Left ventricle myocardium inferior (tissue), 1 donor: ENCODE data around the gene FXYD5. TPM values are rescaled to one million over a fixed set of nuclear protein-coding genes. Genes with fewer than 3 reads are reported as not detected.
"Not testable (repeated sequence)": the region's sequence is repeated elsewhere in the genome, so short reads cannot be mapped to it uniquely, and the experiment has no call there.

Source experiments
- DNase-seq: peaks from one replicate; pipeline ENCODE4 v3.0.0-alpha.2; 2020
- H3K27ac ChIP-seq: fragments of 200-600 bp; replicated peaks from 2 replicates; pipeline ENCODE4 v1.8.0; 2021
- H3K27me3 ChIP-seq: fragments of 200-600 bp; 2 replicates; pipeline ENCODE4 v1.8.0; 2021; ENCODE audit warnings: low read depth
- H3K36me3 ChIP-seq: fragments of 200-600 bp; 2 replicates; pipeline ENCODE4 v1.8.0; 2021
- H3K4me1 ChIP-seq: fragments of 200-600 bp; 2 replicates; pipeline ENCODE4 v1.8.0; 2021
- H3K4me3 ChIP-seq: fragments of 200-600 bp; 2 replicates; pipeline ENCODE4 v1.8.0; 2021; ENCODE audit warnings: mild to moderate bottlenecking, moderate library complexity
- H3K9me3 ChIP-seq: fragments of 200-600 bp; replicated peaks from 2 replicates; pipeline ENCODE4 v1.8.0; 2021
- intact Hi-C: fragments of 100-400 bp; cut with micrococcal nuclease; formaldehyde crosslinking; loops from one replicate; pipeline ENCODE4 v1.11.0; 2022
- total RNA-seq: library from RNA; stranded (reverse); fragmentation: NEBNext Ultra II Directional; extraction: Animal tissue kit (Norgen Biotek cat#: 25700); gene quantifications from one replicate; pipeline ENCODE4 v1.2.1, GENCODE V29; 2021
- TF ChIP-seq, protein P1 (sequence below): fragments of 200-600 bp; IDR thresholded peaks from 2 replicates; pipeline ENCODE4 v1.8.0; 2021; ENCODE audit warnings: antibody characterized with exemption, mild to moderate bottlenecking, borderline replicate concordance
- donor health status: DM: no; HTN: yes; CAD: no; lungs with severe emphysema.

The FXYD5 gene
- total RNA-seq, 1 donor from 2014 or later, result 23.4 TPM

DNA sequence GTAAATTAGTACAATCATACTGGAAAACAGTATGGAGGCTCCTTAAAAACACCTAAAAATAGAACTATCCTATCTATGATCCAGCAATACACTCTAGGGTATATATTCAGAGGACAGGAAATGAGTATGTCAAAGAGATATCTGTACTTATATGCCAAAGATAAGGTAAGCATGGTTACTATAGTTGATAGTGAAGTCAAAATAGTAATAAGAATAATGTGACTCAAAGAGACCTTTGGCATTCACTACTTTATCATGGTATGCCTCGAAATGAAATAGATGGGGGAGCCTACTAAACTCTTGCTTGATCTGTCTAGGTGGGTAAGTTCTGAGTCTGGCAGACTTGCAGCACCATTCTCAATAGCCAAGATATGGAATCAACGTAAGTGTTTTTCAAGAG, 30.3 kb downstream of the FXYD5 start:
- TF ChIP-seq, protein P1, sequence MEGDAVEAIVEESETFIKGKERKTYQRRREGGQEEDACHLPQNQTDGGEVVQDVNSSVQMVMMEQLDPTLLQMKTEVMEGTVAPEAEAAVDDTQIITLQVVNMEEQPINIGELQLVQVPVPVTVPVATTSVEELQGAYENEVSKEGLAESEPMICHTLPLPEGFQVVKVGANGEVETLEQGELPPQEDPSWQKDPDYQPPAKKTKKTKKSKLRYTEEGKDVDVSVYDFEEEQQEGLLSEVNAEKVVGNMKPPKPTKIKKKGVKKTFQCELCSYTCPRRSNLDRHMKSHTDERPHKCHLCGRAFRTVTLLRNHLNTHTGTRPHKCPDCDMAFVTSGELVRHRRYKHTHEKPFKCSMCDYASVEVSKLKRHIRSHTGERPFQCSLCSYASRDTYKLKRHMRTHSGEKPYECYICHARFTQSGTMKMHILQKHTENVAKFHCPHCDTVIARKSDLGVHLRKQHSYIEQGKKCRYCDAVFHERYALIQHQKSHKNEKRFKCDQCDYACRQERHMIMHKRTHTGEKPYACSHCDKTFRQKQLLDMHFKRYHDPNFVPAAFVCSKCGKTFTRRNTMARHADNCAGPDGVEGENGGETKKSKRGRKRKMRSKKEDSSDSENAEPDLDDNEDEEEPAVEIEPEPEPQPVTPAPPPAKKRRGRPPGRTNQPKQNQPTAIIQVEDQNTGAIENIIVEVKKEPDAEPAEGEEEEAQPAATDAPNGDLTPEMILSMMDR, result no peak
- Histone ChIP-seq H3K4me3 (no peak overlapping the region), H3K27me3 (peaks cover 9% of the 10 kb centered on the region), H3K9me3 (peaks cover 27% of the 10 kb centered on the region), H3K36me3 (no peaks in the 10 kb centered on the region), H3K4me1 (no peaks in the 10 kb centered on the region), H3K27ac (no peak overlapping the region)
- intact Hi-C loops, result no loop called here
- DNase-seq, result no peak

DNA sequence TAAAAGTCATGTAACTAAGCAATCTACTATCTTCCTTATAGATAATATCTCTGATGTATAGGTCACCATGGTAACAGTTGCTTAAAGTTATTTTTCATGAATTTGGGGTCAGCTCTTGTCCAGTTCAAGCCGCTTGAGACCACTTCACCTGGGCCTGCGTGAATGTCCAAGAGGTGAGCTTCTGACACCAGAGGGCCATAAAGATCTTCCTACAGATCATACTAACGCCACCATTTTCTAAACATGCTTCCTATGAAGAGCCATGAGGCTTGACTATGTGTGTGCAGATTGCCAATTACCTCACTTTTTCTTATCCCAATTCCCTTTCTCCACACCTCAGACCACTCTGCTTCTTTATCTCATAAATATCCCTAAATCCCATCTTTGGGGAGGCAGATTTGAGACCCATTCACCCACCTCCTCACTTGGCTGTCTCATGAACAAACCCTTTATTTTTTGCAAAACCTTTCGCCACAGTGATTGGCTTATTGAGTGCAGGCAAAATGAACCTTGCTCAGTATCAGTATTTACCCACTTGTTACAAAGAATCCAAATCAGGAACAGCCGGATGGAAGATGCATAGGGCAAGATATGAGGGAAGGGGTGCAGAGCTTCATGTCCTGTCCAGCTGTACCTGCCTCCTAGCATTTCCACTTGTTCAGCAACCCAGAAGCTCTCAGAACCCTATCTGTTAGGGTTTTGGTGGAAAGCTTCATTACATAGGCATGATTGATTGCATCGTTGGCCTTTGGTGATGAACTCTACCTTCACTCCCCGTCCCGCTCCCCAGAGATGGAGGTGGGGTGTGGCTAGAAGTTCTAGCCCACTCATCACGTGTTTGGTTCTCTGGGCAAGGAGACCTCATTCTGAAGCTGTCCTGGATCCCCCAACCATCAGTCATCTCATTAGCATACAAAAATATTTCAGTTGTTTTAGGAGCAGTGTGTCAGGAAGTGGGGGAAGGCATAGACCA, 39.8 kb downstream of the FXYD5 start:
- no peak for DNase-seq
- TF ChIP-seq, protein P1, result no peak
- H3K4me1 ChIP-seq, result no peaks in the 10 kb centered on the region
- no peaks in the 10 kb centered on the region for H3K36me3 ChIP-seq
- intact Hi-C loops, result no loop called here
- H3K27me3 ChIP-seq, result peaks cover 15% of the 10 kb centered on the region
- H3K27ac ChIP-seq, result no peak overlapping the region
- no peaks in the 10 kb centered on the region for H3K9me3 ChIP-seq
- H3K4me3 ChIP-seq, result no peak overlapping the region

DNA sequence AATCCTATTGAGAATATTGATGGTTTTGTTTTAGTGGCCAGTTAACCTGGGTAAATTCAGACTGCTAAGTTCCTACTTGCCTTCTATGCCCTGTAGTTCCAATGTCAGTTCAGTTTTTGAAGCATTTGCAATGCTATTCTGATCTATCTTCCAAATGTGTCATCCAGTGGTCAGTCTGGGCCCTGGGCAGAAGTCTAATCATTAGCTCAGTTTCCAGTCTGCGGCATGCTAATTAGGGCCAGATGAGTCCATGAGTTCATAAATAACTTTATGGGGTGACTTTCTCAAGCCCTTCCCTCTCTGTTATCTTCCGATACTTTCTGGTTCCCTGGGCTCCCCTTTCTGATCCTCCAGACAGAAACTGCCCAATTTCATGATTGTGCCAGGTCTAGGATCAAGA, 41.3 kb downstream of the FXYD5 start:
- H3K4me1 ChIP-seq, result no peaks in the 10 kb centered on the region
- H3K27ac ChIP-seq, result no peak overlapping the region
- TF ChIP-seq, protein P1, result no peak
- no peak overlapping the region for H3K4me3 ChIP-seq
- H3K27me3 ChIP-seq, result peaks cover 16% of the 10 kb centered on the region
- no peaks in the 10 kb centered on the region for H3K9me3 ChIP-seq
- no peaks in the 10 kb centered on the region for H3K36me3 ChIP-seq
- DNase-seq, result no peak
- intact Hi-C loops, result no loop called here

DNA sequence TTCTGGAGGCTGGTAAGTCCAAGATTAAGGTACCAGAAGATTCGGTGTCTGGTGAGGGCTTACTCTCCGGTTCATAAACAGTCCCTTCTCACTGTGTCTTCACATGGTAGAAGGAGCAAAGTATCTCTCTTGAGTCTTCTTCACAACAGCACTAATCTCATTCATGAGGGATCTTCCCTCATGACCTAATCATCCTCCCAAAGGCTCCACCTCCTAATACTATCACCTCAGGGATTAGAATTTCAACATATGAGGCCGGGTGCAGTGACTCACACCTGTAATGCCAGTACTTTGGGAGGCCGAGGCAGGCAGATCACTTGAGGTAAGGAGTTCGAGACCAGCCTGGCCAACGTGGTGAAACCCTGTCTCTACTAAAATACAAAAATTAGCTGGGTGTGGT, 42.3 kb downstream of the FXYD5 start:
- intact Hi-C loops, DNase-seq, H3K27ac ChIP-seq, H3K4me1 ChIP-seq, H3K4me3 ChIP-seq, H3K36me3 ChIP-seq, H3K9me3 ChIP-seq: not testable (repeated sequence)
- H3K27me3 ChIP-seq, result peaks cover 16% of the 10 kb centered on the region

DNA sequence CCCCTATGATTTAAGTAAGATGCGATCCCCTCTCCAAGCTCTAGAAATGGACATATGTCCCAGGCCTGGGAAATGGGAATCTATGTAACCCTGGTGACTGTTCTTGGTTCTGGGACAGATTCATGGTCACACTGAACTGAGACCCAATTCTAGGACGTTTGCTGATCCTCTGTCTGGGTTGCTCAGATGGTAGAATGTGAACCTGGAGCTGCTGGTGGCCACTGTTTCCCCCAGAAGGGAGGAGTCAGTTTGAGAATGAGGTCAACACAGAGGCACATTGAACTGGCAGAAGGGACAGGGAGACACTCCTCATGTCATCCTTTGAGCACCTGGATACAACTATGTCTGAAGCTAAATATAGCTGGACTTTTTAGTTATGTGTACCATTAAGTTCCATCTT, 44.9 kb downstream of the FXYD5 start:
- intact Hi-C loops, result no loop called here
- Histone ChIP-seq H3K9me3 (no peaks in the 10 kb centered on the region), H3K36me3 (no peaks in the 10 kb centered on the region), H3K27ac (no peak overlapping the region), H3K4me3 (no peak overlapping the region), H3K27me3 (peaks cover 16% of the 10 kb centered on the region), H3K4me1 (no peaks in the 10 kb centered on the region)
- TF ChIP-seq, protein P1, result no peak
- no peak for DNase-seq
